GM18858 (cell line): ENCODE results near the gene TLL1.

ENCODE experiments used
- ATAC-seq: cut with Tn5 transposase; IDR thresholded peaks from one replicate; pipeline ENCODE4 v1.9.1; 2021; ENCODE audit not compliant: unreplicated experiment

TLL1 gene

GRCh38 chr4:166140951-166141350 lies 267.9 kb downstream of the TLL1 start:
- ATAC-seq, result no peak

DNA sequence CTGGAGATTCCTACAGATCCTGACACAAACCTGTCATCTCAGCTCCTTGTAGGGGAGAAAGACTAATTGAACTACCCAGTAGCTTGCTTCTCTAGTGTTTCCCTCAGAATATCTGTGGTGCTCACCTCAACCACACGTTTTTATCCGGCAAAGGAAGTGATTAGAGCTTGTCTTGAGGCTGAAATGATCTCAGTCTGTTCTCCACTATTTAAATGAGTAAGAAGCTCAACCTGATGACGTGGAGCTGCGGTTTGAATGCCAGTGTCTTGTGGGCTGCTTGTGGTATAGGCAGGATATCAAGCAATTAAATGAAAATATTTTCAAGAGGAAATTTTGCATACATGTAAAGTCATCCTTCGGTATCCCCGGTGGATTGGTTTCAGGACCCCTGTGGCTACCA lies 270.2 kb downstream of the TLL1 start:
- no peak for ATAC-seq

DNA sequence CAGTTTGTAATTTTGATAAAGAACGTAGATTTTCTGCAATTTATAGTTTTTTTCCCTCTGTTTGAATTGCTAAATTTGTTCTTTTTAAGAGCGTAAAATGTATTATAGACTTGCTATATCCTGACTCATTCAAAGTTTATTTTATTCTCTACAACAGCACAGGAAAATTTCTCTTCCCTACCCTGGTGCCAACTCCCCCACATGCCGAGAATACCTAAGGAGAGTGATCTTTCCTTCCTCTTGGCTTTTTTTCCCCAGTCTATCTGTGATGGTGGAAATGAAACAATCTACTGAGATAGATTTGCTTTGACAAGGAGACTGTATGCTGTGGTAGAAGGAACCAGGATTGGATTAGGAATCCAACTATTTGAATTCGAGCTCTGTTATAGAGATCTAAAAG lies 271.6 kb downstream of the TLL1 start:
- no peak for ATAC-seq

DNA sequence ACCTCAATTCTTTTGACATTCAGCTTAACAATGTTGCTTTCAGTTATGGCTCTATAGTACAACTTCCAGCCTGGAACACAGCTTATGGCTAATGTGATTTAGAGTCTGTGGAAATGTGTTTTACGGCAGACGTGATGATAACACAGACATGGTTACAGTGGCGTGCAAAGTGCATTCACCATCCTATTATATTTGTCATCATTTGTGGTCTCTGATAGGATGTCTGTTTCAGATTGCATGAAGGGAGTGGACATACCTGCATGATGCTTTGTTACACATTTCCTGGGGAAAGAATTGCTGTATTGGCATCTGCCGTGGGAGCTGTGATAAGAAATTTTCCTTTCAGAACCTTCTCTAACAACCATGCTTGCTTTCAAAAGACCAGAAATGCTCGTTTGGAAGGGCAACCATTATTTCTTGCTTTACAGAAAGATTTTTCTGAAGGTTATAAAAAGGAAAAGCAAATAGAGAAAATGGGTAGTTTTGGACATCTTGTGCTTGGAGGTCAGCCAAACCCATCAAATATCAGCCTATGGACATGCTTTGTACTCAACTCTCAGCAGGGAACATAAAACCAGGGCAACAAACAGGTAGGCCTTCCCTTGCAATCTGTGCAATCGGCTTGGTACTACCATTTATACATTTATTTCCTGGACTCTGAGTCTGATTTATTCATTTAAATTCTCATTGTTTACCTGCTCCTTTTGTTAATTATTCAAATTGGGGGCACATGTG lies 273.9 kb downstream of the TLL1 start:
- no peak for ATAC-seq
